NCI-H2081 (cell line): ENCODE measurements around the gene ADORA3.

Experiments used
- DNase-seq, 2 experiments: peaks; one replicate each; lab custom pipeline; 2025; lab: John Stamatoyannopoulos, UW

The ADORA3 gene

DNA sequence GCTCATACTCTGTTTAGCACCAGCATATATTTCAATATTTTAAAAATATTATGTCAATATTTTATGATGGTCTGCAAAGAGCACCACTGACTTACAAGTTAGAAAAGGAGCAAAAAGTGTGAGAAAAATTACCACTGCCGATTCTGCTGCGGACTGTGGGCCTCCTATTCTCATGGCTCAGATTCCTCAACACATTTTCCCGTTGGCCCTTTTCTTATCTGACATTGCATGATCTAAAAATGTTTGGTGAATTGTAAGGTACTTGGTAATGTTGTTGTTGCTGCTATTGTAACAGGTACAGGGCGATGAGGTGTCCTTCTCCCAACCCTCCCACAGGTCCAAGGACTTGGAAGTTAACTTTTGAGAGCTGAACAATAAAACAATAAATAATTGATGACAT lies 28.9 kb downstream of the ADORA3 start:
- DNase-seq: no peak

- DNase-seq: no peak
Measured at GRCh38 chr1:111474106-111474505, 29.3 kb downstream of the ADORA3 start.

DNA sequence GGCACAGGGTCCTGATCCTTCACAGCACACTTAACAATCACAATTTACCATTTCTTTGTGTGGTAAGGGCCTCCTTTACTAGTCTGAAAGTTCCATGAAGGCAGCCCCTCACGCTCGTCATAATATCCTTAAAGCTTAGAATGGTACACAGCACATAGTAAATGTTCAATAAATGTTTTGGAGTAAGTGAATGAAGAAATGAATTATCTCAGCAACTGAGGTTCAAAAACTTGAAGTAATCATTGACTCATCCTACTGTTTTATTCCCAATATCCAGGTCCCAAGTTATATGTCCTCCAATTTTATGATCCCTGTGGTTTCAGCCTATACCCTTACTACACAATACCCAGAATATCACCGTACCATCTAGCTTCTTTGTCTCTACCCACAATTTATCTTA lies 31.9 kb downstream of the ADORA3 start:
- DNase-seq: no peak

DNA sequence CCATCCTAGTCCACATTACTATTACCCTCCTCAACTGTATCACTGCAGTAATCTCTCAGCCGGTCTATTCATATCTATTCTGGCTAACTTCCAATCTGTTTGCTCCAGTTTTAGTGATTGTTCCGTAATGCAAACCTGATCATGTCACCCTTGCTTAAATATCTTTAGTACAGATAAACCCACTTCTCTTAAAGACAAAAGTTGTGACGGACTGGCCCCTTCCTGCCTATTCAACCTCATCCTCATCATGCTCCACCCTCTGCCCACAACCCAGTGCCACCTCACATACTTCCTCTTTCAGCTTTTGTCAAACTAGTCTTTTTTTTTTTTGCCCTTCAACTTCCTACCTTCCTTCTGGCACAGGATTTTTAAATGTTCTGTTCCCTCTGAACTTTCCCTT lies 32.4 kb downstream of the ADORA3 start:
- no peak for DNase-seq

DNA sequence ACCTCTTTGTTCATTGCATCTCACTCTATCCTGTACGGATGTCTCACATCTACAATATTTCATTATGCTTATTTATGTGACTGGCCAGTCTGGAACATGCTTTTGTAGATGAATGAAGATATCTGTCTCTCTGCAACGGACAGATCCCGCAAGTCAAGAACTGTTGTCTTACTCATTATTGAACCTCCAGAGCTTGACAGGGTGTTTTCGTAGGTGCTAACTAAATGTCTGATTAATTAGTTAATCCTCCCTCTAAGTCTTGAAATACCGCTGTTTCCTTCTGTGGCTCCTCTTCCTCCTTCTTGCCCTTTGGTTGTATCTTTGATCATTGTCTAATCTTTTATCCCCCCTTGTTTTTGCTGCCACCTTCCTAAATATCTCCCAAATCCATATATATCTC lies 32.8 kb downstream of the ADORA3 start:
- no peak for DNase-seq

- DNase-seq: no peak
Measured at GRCh38 chr1:111469539-111469938, 33.9 kb downstream of the ADORA3 start.

GRCh38 chr1:111468717-111469100 lies 34.7 kb downstream of the ADORA3 start:
- DNase-seq: no peak

DNA sequence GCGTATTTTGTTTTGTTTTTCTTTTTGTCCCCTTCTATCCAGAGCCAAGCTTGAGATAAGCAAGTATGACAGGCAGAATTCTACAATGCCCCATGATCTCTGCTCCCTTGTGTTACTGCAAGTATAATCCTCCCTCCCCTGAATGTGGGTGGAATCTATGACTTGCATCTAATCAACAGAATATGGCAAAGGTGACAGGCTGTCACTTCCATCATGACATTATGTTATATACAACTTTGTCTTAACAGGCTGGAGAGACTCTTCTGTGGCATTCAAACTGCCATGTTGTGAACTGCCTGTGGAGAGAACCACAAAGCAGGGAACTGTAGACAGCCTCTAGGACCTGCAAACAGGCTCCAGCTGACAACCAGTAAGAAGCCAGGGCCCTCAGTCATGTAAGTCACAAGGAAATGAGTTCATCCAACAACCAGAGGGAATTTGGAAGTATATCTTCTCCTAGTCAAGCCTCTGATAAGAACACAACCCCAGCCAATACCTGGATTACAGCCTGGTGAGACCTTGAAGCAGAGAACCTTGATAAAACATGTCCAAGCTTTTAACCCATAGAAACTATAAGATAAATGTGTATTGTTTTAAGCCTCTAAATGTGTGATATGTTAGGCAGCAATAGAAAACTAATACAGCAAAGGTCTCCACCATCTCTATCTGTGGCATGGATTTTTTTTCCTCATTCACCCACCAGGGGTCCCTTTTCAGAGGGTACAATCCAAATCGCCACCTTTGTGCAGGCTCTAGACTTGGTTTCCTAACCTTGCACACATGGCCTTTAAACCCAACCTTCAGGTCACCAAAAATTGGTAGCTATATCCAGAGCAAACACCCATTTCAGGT lies 35.3 kb downstream of the ADORA3 start:
- no peak for DNase-seq

GRCh38 chr1:111466480-111466879 lies 37.0 kb downstream of the ADORA3 start:
- no peak for DNase-seq

DNA sequence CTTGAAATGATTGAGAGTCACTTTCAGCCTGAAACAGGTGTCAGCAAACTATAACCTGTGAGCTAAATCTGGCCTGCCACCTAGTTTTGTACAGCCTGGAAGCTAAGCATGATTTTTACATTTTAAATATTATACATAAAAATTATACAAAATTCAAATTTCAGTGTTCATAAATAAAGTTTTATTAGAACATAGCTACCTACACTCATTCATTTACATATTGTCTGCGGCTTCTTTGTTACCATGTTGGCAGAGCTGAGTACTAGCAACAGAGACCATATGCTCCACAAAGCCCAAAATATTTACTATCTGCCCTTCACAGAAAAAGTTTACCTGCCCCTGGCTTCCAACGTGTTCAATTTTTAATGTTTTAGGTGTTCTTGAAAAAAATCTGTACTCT lies 37.7 kb downstream of the ADORA3 start:
- DNase-seq: no peak

- DNase-seq: no peak
Measured at GRCh38 chr1:111463029-111463683, 40.3 kb downstream of the ADORA3 start.

DNA sequence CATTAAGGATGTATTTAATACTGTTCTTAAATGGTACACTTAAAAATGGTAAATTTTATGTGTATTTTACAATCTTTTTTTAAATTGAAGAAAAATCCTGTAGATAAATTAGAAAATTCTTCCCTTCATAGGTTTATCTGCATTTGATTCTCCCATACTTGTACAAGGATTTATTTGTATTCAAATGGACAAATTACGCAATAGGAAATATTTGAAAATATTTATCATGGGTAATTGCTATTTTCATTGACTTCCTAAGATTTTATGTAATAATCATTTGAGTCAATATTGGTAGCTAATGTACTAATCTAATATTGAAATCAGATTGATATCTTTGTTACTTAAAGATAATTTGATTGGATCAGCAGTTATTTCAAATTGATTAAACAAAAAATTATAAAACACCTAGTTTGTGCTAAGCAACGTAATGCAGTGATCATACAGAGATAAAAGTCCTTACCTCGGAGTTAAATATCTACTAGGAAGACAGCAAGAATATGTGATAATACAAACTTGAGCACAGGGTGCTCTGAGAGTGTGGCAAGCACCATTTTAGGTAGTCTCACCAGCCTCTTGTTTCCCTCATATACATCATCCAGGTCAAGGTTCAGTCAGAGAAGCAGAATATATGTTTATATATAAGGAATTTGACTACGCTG lies 40.9 kb downstream of the ADORA3 start:
- DNase-seq: no peak

DNA sequence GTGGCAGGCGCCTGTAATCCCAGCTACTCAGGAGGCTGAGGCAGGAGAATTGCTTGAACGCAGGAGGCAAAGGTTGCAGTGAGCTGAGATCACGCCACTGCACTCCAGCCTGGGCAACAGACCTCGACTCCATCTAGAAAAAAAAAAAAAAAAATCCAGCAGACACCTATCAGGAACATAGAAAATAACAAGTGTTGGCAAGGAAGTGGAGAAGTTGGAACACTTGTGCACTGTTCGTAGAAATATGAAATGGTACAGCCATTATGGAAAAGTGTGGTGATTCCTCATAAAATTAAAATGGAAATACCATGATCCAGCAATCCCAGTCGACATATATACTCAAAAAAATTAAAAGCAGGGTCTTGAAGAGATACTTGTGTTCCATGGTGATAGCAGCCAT lies 41.7 kb downstream of the ADORA3 start:
- DNase-seq: no peak

DNA sequence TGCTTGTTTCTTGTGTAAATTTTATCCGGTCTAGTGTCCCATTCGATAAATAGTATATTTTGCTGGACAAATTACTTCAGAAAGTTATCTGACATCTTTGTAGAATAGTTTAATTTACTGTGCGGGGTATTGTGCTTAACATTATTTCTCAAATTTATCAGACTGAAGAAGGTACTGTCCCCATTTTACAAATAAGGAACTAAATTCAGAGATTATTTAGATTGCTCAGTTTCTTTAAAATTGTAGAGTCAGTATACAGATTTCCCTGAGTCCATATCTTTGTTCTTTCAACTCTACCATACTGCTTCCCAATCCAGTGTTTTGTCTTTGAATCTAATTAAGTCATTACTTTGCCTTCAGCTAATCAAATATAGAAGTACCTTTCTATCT lies 47.8 kb downstream of the ADORA3 start:
- no peak for DNase-seq

DNA sequence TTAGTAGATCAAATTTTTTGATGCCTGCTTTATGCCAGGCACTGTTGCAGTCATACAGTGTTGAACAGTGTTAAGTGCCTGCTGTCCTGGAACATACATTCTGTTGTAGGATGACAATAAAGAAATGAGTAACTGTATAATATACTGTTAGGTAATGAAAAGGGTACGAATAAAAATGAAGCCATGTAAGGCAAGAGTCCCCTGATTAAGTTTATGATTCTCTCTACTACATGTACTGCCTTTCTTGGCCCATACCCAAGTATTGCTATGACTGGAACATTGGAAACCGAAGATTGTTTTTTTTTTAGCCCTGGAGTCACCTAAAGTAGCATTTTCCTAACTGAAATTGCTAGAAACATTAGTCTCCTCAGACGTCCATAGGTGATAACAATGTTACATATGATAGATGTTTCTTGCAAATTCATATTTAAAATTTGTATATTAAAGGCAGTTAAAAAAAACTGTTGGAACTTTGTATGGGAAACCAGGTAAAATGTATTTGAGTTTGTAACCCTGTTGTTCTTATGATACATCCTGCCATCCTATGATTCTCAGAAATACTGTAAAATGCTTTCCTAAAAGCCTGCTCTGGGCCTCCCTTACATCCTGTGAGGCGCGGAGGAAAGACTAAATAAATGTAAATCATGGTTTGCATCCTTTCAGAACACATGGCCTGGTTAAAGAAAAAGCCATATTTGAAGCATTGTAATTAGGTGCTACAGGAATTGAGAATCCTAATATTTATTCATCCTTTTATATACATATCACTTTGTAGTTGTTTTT lies 48.4 kb downstream of the ADORA3 start:
- no peak for DNase-seq

GRCh38 chr1:111453706-111454105 lies 49.7 kb downstream of the ADORA3 start:
- no peak for DNase-seq

DNA sequence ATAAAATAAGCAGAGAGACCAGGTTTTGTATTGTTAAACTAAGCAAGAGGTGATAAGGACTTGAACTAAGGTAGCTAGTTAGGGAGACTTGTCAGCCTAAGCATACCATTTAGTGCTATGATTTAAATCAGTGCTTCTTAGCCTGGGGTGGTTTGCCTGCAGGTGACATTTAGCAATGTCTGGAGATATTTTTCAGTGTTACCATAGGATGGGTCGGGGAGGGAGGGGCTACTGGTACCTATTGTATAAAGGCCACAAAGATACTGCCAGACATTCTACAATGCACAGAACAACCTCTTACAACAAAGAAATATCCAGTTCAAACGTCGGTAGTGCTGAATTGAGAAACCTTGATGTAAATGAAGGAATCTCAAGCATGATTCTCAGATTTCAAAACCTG lies 50.9 kb downstream of the ADORA3 start:
- no peak for DNase-seq

GRCh38 chr1:111450185-111450584 lies 53.2 kb downstream of the ADORA3 start:
- no peak for DNase-seq

- no peak for DNase-seq
Measured at GRCh38 chr1:111449703-111450017, 53.8 kb downstream of the ADORA3 start.
